ENCODE measurements around the gene USP9X.

GRCh38 chrX:41082783-41083182 is 2.5 kb upstream of the USP9X start:
- no peak for TF ChIP-seq SUZ12 (IDR thresholded peaks at IDR 0.05; ENCODE audit: extremely low read depth, insufficient read depth, insufficient read length)
- no peak for TF ChIP-seq YY1 (IDR thresholded peaks at IDR 0.05; ENCODE audit: insufficient read depth, insufficient read length)
- no peak for TF ChIP-seq ZNF274 (IDR thresholded peaks at IDR 0.05; ENCODE audit: low read depth, low read length)
